Measurements from ENCODE around the gene AGBL1. TPM values are rescaled to one million over a fixed set of nuclear protein-coding genes. Genes with fewer than 3 reads are reported as not detected.

Gene AGBL1
- polyA plus RNA-seq, 1 experiment, result not detected

GRCh38 chr15:86661580-86661979 is 581.9 kb downstream of the AGBL1 start:
- ChIA-PET POLR2A (no interaction called here), CTCF (no interaction called here)
- Histone ChIP-seq H3K27me3 (ENCODE audit: control insufficient read depth, insufficient read depth, low read length) (no peaks in the 10 kb centered on the region), H3K36me3 (ENCODE audit: control insufficient read depth, insufficient read depth, low read length) (no peaks in the 10 kb centered on the region), H3K4me3 (ENCODE audit: low read depth, low read length) (no peak overlapping the region)
- no peak for DNase-seq (ENCODE audit: low read depth)
- no peak for TF ChIP-seq CTCF (IDR thresholded peaks at IDR 0.05; ENCODE audit: insufficient read depth, low read depth, low read length)

- CTCF ChIA-PET, result no interaction called here
- Histone ChIP-seq H3K36me3 (ENCODE audit: control insufficient read depth, insufficient read depth, low read length) (no peaks in the 10 kb centered on the region), H3K27me3 (ENCODE audit: control insufficient read depth, insufficient read depth, low read length) (no peaks in the 10 kb centered on the region), H3K4me3 (ENCODE audit: low read depth, low read length) (no peak overlapping the region)
- no peak for DNase-seq (ENCODE audit: low read depth)
- POLR2A ChIA-PET, result no interaction called here
- TF ChIP-seq CTCF (IDR thresholded peaks at IDR 0.05; ENCODE audit: insufficient read depth, low read depth, low read length), result no peak
Observed at GRCh38 chr15:86663304-86663703, 583.6 kb downstream of the AGBL1 start.

- ChIA-PET CTCF (no interaction called here), POLR2A (no interaction called here)
- Histone ChIP-seq H3K4me3 (ENCODE audit: low read depth, low read length) (no peak overlapping the region), H3K36me3 (ENCODE audit: control insufficient read depth, insufficient read depth, low read length) (no peaks in the 10 kb centered on the region), H3K27me3 (ENCODE audit: control insufficient read depth, insufficient read depth, low read length) (no peaks in the 10 kb centered on the region)
- TF ChIP-seq CTCF (IDR thresholded peaks at IDR 0.05; ENCODE audit: insufficient read depth, low read depth, low read length), result no peak
- DNase-seq (ENCODE audit: low read depth), result no peak
Observed at GRCh38 chr15:86663979-86664378, 584.3 kb downstream of the AGBL1 start.

GRCh38 chr15:86664581-86664980 is 584.9 kb downstream of the AGBL1 start:
- TF ChIP-seq CTCF (IDR thresholded peaks at IDR 0.05; ENCODE audit: insufficient read depth, low read depth, low read length), result no peak
- no peaks in the 10 kb centered on the region for H3K27me3 ChIP-seq (ENCODE audit: control insufficient read depth, insufficient read depth, low read length)
- H3K36me3 ChIP-seq (ENCODE audit: control insufficient read depth, insufficient read depth, low read length), result no peaks in the 10 kb centered on the region
- ChIA-PET POLR2A (no interaction called here), CTCF (no interaction called here)
- no peak for DNase-seq (ENCODE audit: low read depth)
- H3K4me3 ChIP-seq (ENCODE audit: low read depth, low read length), result no peak overlapping the region

- POLR2A ChIA-PET, result no interaction called here
- no peak for DNase-seq (ENCODE audit: low read depth)
- no peak overlapping the region for H3K4me3 ChIP-seq (ENCODE audit: low read depth, low read length)
- TF ChIP-seq CTCF (IDR thresholded peaks at IDR 0.05; ENCODE audit: insufficient read depth, low read depth, low read length), result no peak
- CTCF ChIA-PET, result no interaction called here
- H3K27me3 ChIP-seq (ENCODE audit: control insufficient read depth, insufficient read depth, low read length), result no peaks in the 10 kb centered on the region
- H3K36me3 ChIP-seq (ENCODE audit: control insufficient read depth, insufficient read depth, low read length), result no peaks in the 10 kb centered on the region
Observed at GRCh38 chr15:86676002-86676401, 596.3 kb downstream of the AGBL1 start.

Measured in BJ (cell line).